K562 (cell line): ENCODE data around the gene NKAIN4. TPM values are rescaled to one million over a fixed set of nuclear protein-coding genes. Genes with fewer than 3 reads are reported as not detected.

Experiments
- ATAC-seq: fragments of 200-7000 bp; cut with Tn5 transposase; 3 replicates; pipeline ENCODE4 v1.9.1; 2020; ENCODE audit warnings: moderate library complexity
- BruUV-seq: library from RNA; stranded (reverse); fragments of 400-500 nt; replicated peaks from 2 replicates; lab custom pipeline; 2021; lab: Mats Ljungman, UMichigan
- CTCF ChIA-PET: fragments of 300-600 bp; formaldehyde crosslinking; extraction: SDS; loops from one replicate; lab custom pipeline; 2021; ENCODE audit warnings: low intra/inter-chr PET ratio; lab: Yijun Ruan, JAX
- POLR2A ChIA-PET: fragments of 300-600, 350-650 bp; sonication (Branson Sonifier 250); formaldehyde crosslinking; extraction: SDS; loops from one replicate; lab custom pipeline; 2021; ENCODE audit warnings: antibody characterized with exemption, inconsistent platforms; lab: Yijun Ruan, JAX
- DNase-seq, 4 experiments: peaks; one replicate each; pipeline versions ENCODE4 v3.0.0 to v3.0.0-alpha.2; 2011 to 2018; ENCODE audit warnings: low spot score in 3 of 4, mixed read lengths in 3 of 4; ENCODE audit errors: extremely low read depth in 1 of 4
- FAIRE-seq: peaks from 2 replicates; lab custom pipeline; 2011; peaks lifted over from hg19 to GRCh38; lab: Jason Lieb, UNC
- H2AFZ ChIP-seq: 2 replicates; pipeline ENCODE4 v1.6.0; 2011; ENCODE audit warnings: low read depth, low read length, control low read depth, inconsistent platforms
- H3K27ac ChIP-seq: fragments of 200-600 bp; 3 replicates; pipeline ENCODE4 v1.8.0; 2011; ENCODE audit warnings: low read depth, mild to moderate bottlenecking, control low read depth, inconsistent platforms, low read length, moderate library complexity, mixed read lengths; ENCODE audit errors: extremely low read depth
- H3K27me3 ChIP-seq, 2 experiments: fragments of 300-600 bp in 1 of 2; 2 replicates in 1 of 2; 3 replicates in 1 of 2; pipeline versions ENCODE4 v1.6.0 to v1.8.0; 2011; ENCODE audit warnings: inconsistent platforms in 2 of 2, low read length in 2 of 2, mild to moderate bottlenecking in 1 of 2, mixed read lengths in 1 of 2, moderate library complexity in 1 of 2; ENCODE audit not compliant: control insufficient read depth in 2 of 2, insufficient read depth in 2 of 2
- H3K36me3 ChIP-seq: fragments of 300-600 bp; 3 replicates; pipeline ENCODE4 v1.8.0; 2011; ENCODE audit warnings: mild to moderate bottlenecking, low read length, inconsistent platforms; ENCODE audit not compliant: control insufficient read depth, insufficient read depth
- H3K4me1 ChIP-seq, 2 experiments: fragments of 200-600 bp in 1 of 2; replicated peaks in 1 of 2; 2 replicates in 1 of 2; 3 replicates in 1 of 2; pipeline versions ENCODE4 v1.5.1 to v1.8.0; 2011; ENCODE audit warnings: inconsistent platforms in 2 of 2, low read length in 2 of 2, mild to moderate bottlenecking in 1 of 2, mixed read lengths in 1 of 2, moderate library complexity in 1 of 2; ENCODE audit not compliant: control insufficient read depth in 2 of 2, insufficient read depth in 2 of 2
- H3K4me2 ChIP-seq: 2 replicates; pipeline ENCODE4 v1.6.1; 2011; ENCODE audit warnings: low read length, control low read depth, inconsistent platforms, mixed read lengths; ENCODE audit not compliant: insufficient read depth
- H3K4me3 ChIP-seq: fragments of 200-600 bp; sonication (generic), shearing (Covaris generic); 2 replicates; pipeline ENCODE4 v1.5.1; 2016; ENCODE audit warnings: control low read depth, inconsistent platforms
- H3K79me2 ChIP-seq: fragments of 200-600 bp; 3 replicates; pipeline ENCODE4 v1.8.0; 2011; ENCODE audit warnings: low read length, inconsistent platforms; ENCODE audit not compliant: control insufficient read depth, insufficient read depth
- H3K9ac ChIP-seq, 2 experiments: 2 replicates each; pipeline versions ENCODE4 v1.6.0 to v1.6.1; 2011; ENCODE audit warnings: low read depth in 2 of 2, low read length in 2 of 2, control low read depth in 1 of 2, inconsistent platforms in 1 of 2, mild to moderate bottlenecking in 1 of 2, mixed read lengths in 1 of 2; ENCODE audit not compliant: insufficient read depth in 1 of 2
- H3K9me1 ChIP-seq: one replicate; pipeline ENCODE4 v1.6.0; 2011; ENCODE audit warnings: inconsistent platforms, mild to moderate bottlenecking, low read length, moderate library complexity; ENCODE audit not compliant: control insufficient read depth, insufficient read depth
- H3K9me3 ChIP-seq: replicated peaks from 2 replicates; pipeline ENCODE4 v1.5.1; 2011; ENCODE audit warnings: low read depth, low read length, inconsistent platforms; ENCODE audit not compliant: control insufficient read depth, insufficient read depth
- H4K20me1 ChIP-seq: replicated peaks from 2 replicates; pipeline ENCODE4 v1.6.1; 2011; ENCODE audit warnings: low read length, inconsistent platforms, mixed read lengths; ENCODE audit not compliant: control insufficient read depth, insufficient read depth
- CBX8 ChIP-seq: fragments of 200-600 bp; sonication (generic); IDR thresholded peaks from 2 replicates; pipeline ENCODE4 v1.6.1; 2012; ENCODE audit warnings: borderline replicate concordance, mixed run types, low read depth, mild to moderate bottlenecking, moderate library complexity, mixed read lengths, low read length, control low read depth, inconsistent platforms; ENCODE audit not compliant: poor library complexity, severe bottlenecking; ENCODE audit errors: extremely low read depth
- CC2D1A ChIP-seq: fragments of 450-650 bp; IDR thresholded peaks from 2 replicates; pipeline ENCODE4 v1.6.1; 2017; ENCODE audit warnings: mild to moderate bottlenecking
- CHD2 ChIP-seq: IDR thresholded peaks from 2 replicates; pipeline ENCODE4 v1.6.1; 2011; ENCODE audit warnings: low read depth, low read length
- MTA3 ChIP-seq: fragments of 450-650 bp; formaldehyde crosslinking; IDR thresholded peaks from 2 replicates; pipeline ENCODE4 v1.6.1; 2017; ENCODE audit warnings: mild to moderate bottlenecking, borderline replicate concordance
- NR2C1 ChIP-seq, 2 experiments: fragments of 450-650 bp; IDR thresholded peaks; 2 replicates each; pipeline ENCODE4 v1.6.1; 2017; ENCODE audit warnings: mild to moderate bottlenecking in 2 of 2, antibody characterized with exemption in 1 of 2, inconsistent platforms in 1 of 2, missing compliant biosample characterization in 1 of 2, missing genetic modification characterization in 1 of 2
- POLR2B ChIP-seq: fragments of 450-650 bp; IDR thresholded peaks from 2 replicates; pipeline ENCODE4 v1.6.1; 2018; ENCODE audit warnings: low read depth; ENCODE audit not compliant: partially characterized antibody
- RBM15 ChIP-seq: fragments of 200-400 bp; formaldehyde crosslinking; IDR thresholded peaks from 2 replicates; pipeline ENCODE4 v1.6.1; 2018; ENCODE audit warnings: mild to moderate bottlenecking, low read length, moderate library complexity; ENCODE audit not compliant: insufficient read depth
- SUPT5H ChIP-seq: fragments of 450-650 bp; IDR thresholded peaks from 2 replicates; pipeline ENCODE4 v1.6.1; 2016
- TAF1 ChIP-seq: IDR thresholded peaks from 2 replicates; pipeline ENCODE4 v1.6.1; 2011; ENCODE audit warnings: mild to moderate bottlenecking, low read length, moderate library complexity; ENCODE audit not compliant: insufficient read depth, control insufficient read depth, severe bottlenecking; ENCODE audit errors: extremely low read depth
- TBP ChIP-seq: optimal IDR thresholded peaks from 2 replicates; pipeline ENCODE3; 2011; ENCODE audit warnings: low read depth, low read length, improper control_type of control experiment
- ZC3H8 ChIP-seq: fragments of 450-650 bp; IDR thresholded peaks from 2 replicates; pipeline ENCODE4 v1.6.1; 2017
- ZNF133 ChIP-seq: fragments of 250-450 bp; sonication (Bioruptor Pico); IDR thresholded peaks from 2 replicates; pipeline ENCODE4 v1.4.0; 2020; ENCODE audit warnings: mild to moderate bottlenecking
- ZNF830 ChIP-seq: fragments of 250-450 bp; sonication (Bioruptor Pico); IDR thresholded peaks from 2 replicates; pipeline ENCODE4 v1.5.0; 2021; ENCODE audit warnings: mild to moderate bottlenecking
- ZSCAN32 ChIP-seq: fragments of 450-650 bp; formaldehyde crosslinking; IDR thresholded peaks from 2 replicates; pipeline ENCODE4 v1.4.0; 2020; ENCODE audit warnings: mild to moderate bottlenecking, moderate library complexity
- whole genome bisulfite sequencing: fragments of 100-300 bp; shearing (Covaris generic); methylation state at CpG from one replicate; pipeline ENCODE4 v1.1.6; 2016; ENCODE audit warnings: low coverage, mixed read lengths; ENCODE audit not compliant: insufficient coverage; ENCODE audit errors: missing lambda C conversion rate; 5-methylcytosine and 5-hydroxymethylcytosine counted together
- in situ Hi-C: fragments of 300-500 bp; cut with MboI; formaldehyde crosslinking; loops from 4 replicates; pipeline ENCODE4 v1.15.0; 2018; ENCODE audit warnings: inconsistent platforms, mixed read lengths
- intact Hi-C: fragments of 100-400 bp; cut with micrococcal nuclease; formaldehyde crosslinking; loops from 2 replicates; pipeline ENCODE4 v1.14.2; 2022
- polyA plus RNA-seq, 8 experiments: library from polyadenylated mRNA; depleted of rRNA in 4 of 8; stranded (reverse) in 5 of 8; unstranded in 3 of 8; fragments of >200 nt; fragmentation: Nextera tagmentation in 2 of 8; fragmentation: Illumina TruSeq in 1 of 8; extraction: Ambion mirVana in 2 of 8; extraction: Trizol in 1 of 8; gene quantifications; 2 replicates each; pipeline versions ENCODE4 v1.2.1 to v1.2.3, GENCODE V29; 2011 to 2014; ENCODE audit warnings: inconsistent platforms in 1 of 8, missing spikeins in 1 of 8
- total RNA-seq, 7 experiments: library from RNA; depleted of rRNA in 6 of 7; stranded (reverse); fragments of >200 nt in 6 of 7; fragmentation: Illumina TruSeq in 2 of 7; extraction: Trizol in 2 of 7; gene quantifications; 2 replicates each; pipeline versions ENCODE4 v1.2.1 to v1.2.3, GENCODE V29; 2011 to 2021; ENCODE audit warnings: low replicate concordance in 1 of 7
- TF ChIP-seq, protein P1 (sequence below): sonication (generic); formaldehyde crosslinking; IDR thresholded peaks from 2 replicates; pipeline ENCODE4 v1.8.0; 2022; ENCODE audit warnings: mild to moderate bottlenecking, missing genetic modification reagents, borderline replicate concordance
- TF ChIP-seq, protein P2 (sequence below): fragments of 250-450 bp; sonication (Bioruptor Pico); IDR thresholded peaks from 2 replicates; pipeline ENCODE4 v1.8.0; 2022; ENCODE audit warnings: inconsistent platforms, mild to moderate bottlenecking, moderate library complexity, borderline replicate concordance

Gene NKAIN4
- total and polyA plus RNA-seq, 9 of the 15 experiments (the other 6 are each of a cell fraction or from before 2014, with no cell fraction given), result not detected

DNA sequence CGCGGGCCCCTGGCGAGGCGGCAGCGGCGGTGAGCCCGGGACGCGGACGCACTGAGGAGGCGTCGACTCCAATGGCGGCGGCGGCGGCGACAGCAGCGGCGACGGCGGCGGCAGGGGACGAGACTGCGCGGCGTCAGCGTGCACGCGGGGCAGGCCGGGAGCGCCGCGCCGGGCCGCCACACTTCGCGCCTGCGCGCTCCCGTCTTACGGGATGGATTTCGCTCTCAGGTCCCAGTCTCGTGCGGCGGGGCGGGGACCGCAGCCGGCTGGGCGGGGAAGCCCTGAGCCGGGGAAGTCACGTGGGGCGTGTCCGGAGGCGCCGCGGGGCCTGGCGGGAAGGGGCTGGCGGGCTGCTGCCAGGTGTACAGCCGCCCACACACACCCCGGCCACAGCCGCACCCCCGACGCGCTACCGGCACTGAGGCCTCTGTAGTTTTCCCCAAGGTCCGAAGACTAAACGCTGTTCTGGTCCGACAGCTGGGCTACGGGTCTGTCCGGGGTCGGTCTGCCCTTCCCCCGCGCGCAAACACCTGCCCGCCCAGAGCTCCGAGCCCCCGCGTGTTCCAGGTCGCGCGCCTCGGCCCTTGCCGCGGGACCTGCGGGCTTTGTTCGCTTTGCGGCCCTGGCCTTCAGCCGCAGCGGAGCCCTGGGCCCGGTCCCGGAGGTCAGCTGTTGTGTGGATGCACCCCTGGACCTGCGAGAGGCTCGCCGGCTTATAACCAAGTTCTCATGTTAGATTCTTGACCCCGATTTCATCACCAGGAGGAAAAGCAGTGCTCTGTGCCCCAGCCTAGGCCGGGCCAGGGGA, 38.0 kb downstream of the NKAIN4 start, which contains the start of gene YTHDF1:
Gene YTHDF1 (minus strand): TSS at position 91 of the 808 bp plus-strand sequence. CDS start 239 bp downstream, outside the sequence.
- H3K4me1 ChIP-seq, result peaks cover 17 to 41% of the 10 kb centered on the region in 2 experiments; a peak in 4 of 5 replicates
- H3K4me2 ChIP-seq, result peak within 1 kb of the TSS; percentile 93
- in situ Hi-C loops (no loop called here), intact Hi-C loops (no loop called here)
- CTCF ChIA-PET, result no interaction called here
- peaks cover 39% of the 10 kb centered on the region for H3K36me3 ChIP-seq
- H3K27ac ChIP-seq, result peak within 1 kb of the TSS; percentile 82
- ATAC-seq (peak; percentile 97), DNase-seq (peak; percentile 96 to 98 (median 97)), FAIRE-seq (peak; percentile 83)
- POLR2A ChIA-PET, result interaction anchor here (0.6 to 2.3 kb wide), 4 partner anchors 10 to 219 kb away, joined by 3 to 11 read pairs (median 3); no protein-coding TSS in a partner anchor
- BruUV-seq, result TSS peak; percentile 89
- no peaks in the 10 kb centered on the region for H3K9me1 ChIP-seq
- H2AFZ ChIP-seq, result peak within 1 kb of the TSS; percentile 99
- peak within 1 kb of the TSS; percentile 90 for H3K4me3 ChIP-seq
- H3K9ac ChIP-seq, result peak within 1 kb of the TSS; percentile 88 to 99
- peaks cover 0 to 20% of the 10 kb centered on the region in 2 experiments; a peak in 3 of 5 replicates for H3K27me3 ChIP-seq
- H3K79me2 ChIP-seq, result peaks cover 45% of the 10 kb centered on the region
- peaks cover 4% of the 10 kb centered on the region; the same call in 1 of the 2 replicates for H4K20me1 ChIP-seq
- no peaks in the 10 kb centered on the region for H3K9me3 ChIP-seq
- WGBS, result 5% methylated on average over 53 of the region's 96 CpGs
- TF ChIP-seq CC2D1A, result no peak
- TF ChIP-seq SUPT5H, result peak; percentile 60
- TF ChIP-seq ZC3H8, result no peak
- TF ChIP-seq ZSCAN32, result no peak
- no peak for TF ChIP-seq ZNF830 (CRISPR knock-in tag)
- peak; percentile 60 for TF ChIP-seq POLR2B
- TF ChIP-seq, protein P1, sequence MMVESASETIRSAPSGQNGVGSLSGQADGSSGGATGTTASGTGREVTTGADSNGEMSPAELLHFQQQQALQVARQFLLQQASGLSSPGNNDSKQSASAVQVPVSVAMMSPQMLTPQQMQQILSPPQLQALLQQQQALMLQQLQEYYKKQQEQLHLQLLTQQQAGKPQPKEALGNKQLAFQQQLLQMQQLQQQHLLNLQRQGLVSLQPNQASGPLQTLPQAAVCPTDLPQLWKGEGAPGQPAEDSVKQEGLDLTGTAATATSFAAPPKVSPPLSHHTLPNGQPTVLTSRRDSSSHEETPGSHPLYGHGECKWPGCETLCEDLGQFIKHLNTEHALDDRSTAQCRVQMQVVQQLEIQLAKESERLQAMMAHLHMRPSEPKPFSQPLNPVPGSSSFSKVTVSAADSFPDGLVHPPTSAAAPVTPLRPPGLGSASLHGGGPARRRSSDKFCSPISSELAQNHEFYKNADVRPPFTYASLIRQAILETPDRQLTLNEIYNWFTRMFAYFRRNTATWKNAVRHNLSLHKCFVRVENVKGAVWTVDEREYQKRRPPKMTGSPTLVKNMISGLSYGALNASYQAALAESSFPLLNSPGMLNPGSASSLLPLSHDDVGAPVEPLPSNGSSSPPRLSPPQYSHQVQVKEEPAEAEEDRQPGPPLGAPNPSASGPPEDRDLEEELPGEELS (CRISPR knock-in tag), result 0 out of 2 replicates have a peak, but pooled peaks have one; percentile 40
- peak; percentile 43 for TF ChIP-seq TBP
- TF ChIP-seq TAF1, result peak; percentile 57
- TF ChIP-seq, protein P2, sequence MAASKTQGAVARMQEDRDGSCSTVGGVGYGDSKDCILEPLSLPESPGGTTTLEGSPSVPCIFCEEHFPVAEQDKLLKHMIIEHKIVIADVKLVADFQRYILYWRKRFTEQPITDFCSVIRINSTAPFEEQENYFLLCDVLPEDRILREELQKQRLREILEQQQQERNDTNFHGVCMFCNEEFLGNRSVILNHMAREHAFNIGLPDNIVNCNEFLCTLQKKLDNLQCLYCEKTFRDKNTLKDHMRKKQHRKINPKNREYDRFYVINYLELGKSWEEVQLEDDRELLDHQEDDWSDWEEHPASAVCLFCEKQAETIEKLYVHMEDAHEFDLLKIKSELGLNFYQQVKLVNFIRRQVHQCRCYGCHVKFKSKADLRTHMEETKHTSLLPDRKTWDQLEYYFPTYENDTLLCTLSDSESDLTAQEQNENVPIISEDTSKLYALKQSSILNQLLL (CRISPR knock-in tag), result no peak
- TF ChIP-seq ZNF133 (CRISPR knock-in tag), result 0 out of 2 replicates have a peak, but pooled peaks have one; percentile 59
- no peak for TF ChIP-seq NR2C1 (IDR thresholded peaks at IDR 0.05)
- 0 out of 2 replicates have a peak, but pooled peaks have one; percentile 17 for TF ChIP-seq NR2C1 (tag; IDR thresholded peaks at IDR 0.05)
- peak; percentile 69; the same call in 1 of the 2 replicates for TF ChIP-seq MTA3
- TF ChIP-seq CHD2, result peak; percentile 62; the same call in 1 of the 2 replicates
- TF ChIP-seq RBM15, result no peak
- TF ChIP-seq CBX8, result no peak
